ENCODE measurements around the gene EIF3J.

The EIF3J gene

DNA sequence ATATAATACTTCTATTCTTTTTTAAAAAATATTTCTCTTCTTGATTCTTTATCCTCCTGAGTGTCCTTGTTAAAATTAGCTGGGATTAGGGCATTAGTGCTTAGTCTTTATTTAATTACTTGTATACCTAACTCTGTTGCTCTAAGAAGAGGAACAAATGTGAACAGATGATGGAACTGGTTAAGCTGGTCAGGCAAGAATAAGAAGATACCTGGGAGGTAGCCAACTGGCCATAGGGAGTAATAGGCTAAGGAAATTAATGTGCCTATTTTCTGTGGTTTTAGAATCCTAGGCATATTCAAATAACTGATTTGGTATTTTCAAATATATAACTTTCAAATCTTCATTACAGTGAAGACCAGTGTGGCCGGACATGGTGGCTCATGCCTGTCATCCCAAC is 54.4 kb downstream of the EIF3J start:
- no peak for TF ChIP-seq TCF4 (CRISPR knock-in tag; IDR thresholded peaks at IDR 0.05; ENCODE audit: borderline replicate concordance)
- no peak for TF ChIP-seq PPARA (CRISPR knock-in tag; IDR thresholded peaks at IDR 0.05; ENCODE audit: borderline replicate concordance)
- TF ChIP-seq, protein P1, sequence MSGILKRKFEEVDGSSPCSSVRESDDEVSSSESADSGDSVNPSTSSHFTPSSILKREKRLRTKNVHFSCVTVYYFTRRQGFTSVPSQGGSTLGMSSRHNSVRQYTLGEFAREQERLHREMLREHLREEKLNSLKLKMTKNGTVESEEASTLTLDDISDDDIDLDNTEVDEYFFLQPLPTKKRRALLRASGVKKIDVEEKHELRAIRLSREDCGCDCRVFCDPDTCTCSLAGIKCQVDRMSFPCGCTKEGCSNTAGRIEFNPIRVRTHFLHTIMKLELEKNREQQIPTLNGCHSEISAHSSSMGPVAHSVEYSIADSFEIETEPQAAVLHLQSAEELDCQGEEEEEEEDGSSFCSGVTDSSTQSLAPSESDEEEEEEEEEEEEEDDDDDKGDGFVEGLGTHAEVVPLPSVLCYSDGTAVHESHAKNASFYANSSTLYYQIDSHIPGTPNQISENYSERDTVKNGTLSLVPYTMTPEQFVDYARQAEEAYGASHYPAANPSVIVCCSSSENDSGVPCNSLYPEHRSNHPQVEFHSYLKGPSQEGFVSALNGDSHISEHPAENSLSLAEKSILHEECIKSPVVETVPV (CRISPR knock-in tag; IDR thresholded peaks at IDR 0.05): no peak
- TF ChIP-seq, protein P2, sequence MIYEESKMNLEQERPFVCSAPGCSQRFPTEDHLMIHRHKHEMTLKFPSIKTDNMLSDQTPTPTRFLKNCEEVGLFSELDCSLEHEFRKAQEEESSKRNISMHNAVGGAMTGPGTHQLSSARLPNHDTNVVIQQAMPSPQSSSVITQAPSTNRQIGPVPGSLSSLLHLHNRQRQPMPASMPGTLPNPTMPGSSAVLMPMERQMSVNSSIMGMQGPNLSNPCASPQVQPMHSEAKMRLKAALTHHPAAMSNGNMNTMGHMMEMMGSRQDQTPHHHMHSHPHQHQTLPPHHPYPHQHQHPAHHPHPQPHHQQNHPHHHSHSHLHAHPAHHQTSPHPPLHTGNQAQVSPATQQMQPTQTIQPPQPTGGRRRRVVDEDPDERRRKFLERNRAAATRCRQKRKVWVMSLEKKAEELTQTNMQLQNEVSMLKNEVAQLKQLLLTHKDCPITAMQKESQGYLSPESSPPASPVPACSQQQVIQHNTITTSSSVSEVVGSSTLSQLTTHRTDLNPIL (CRISPR knock-in tag; IDR thresholded peaks at IDR 0.05; ENCODE audit: low read depth): no peak
- TF ChIP-seq OSR1 (CRISPR knock-in tag; IDR thresholded peaks at IDR 0.05): no peak
- no peak for TF ChIP-seq ZNF70 (CRISPR knock-in tag; IDR thresholded peaks at IDR 0.05)
- TF ChIP-seq GLIS3 (CRISPR knock-in tag; IDR thresholded peaks at IDR 0.05): no peak
- TF ChIP-seq CSDC2 (CRISPR knock-in tag; IDR thresholded peaks at IDR 0.05): no peak
- TF ChIP-seq ZFP30 (CRISPR knock-in tag; IDR thresholded peaks at IDR 0.05): no peak
- ATAC-seq: no peak

DNA sequence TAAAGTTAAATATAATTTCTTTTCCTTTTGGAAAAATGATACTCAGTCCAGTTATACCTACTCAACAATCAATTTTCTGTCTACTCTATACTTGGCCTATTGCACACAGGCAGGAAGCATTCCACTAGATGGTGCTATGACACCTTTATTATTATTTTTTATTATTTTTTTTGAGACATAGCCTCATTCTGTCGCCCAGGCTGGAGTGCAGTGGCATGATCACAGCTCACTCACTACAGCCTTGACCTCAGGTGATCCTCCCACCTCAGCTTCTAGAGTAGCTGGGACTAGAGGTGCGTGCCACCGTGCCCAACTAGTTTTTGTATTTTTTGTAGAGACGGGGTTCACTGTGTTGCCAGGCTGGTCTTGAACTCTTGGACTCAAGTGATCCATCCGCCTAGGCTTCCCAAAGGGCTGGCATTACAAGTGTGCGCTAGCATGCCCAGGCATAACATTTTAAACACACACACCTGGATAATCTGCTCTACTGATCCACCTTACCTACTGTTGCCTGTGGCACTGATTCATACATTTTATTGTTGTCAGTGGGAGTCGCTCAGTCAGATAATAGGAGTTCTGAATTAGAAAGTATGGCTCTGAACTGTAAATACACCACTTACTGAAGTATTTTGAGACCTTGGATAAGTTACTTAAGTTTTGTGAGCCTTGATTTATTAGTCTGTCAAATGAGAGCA is 56.2 kb downstream of the EIF3J start:
- peak; percentile 78 for ATAC-seq
- TF ChIP-seq TOX (CRISPR knock-in tag; IDR thresholded peaks at IDR 0.05; ENCODE audit: borderline replicate concordance) (no peak), BACH2 (CRISPR knock-in tag; IDR thresholded peaks at IDR 0.05; ENCODE audit: borderline replicate concordance) (no peak), RARB (CRISPR knock-in tag; IDR thresholded peaks at IDR 0.05) (no peak), CSDC2 (CRISPR knock-in tag; IDR thresholded peaks at IDR 0.05) (no peak), ESRRG (CRISPR knock-in tag; IDR thresholded peaks at IDR 0.05) (no peak), ZFP30 (CRISPR knock-in tag; IDR thresholded peaks at IDR 0.05) (no peak), ZNF8 (CRISPR knock-in tag; IDR thresholded peaks at IDR 0.05) (no peak), SNAI2 (CRISPR knock-in tag; IDR thresholded peaks at IDR 0.05) (no peak), TCF4 (CRISPR knock-in tag; IDR thresholded peaks at IDR 0.05; ENCODE audit: borderline replicate concordance) (no peak), ZNF565 (CRISPR knock-in tag; conservative IDR thresholded peaks at IDR 0.05; ENCODE audit: low read depth) (no peak), PPARA (CRISPR knock-in tag; IDR thresholded peaks at IDR 0.05; ENCODE audit: borderline replicate concordance) (no peak), ZFP3 (CRISPR knock-in tag; IDR thresholded peaks at IDR 0.05) (no peak)
- TF ChIP-seq, protein P1 (CRISPR knock-in tag; IDR thresholded peaks at IDR 0.05): no peak
- TF ChIP-seq, protein P3, sequence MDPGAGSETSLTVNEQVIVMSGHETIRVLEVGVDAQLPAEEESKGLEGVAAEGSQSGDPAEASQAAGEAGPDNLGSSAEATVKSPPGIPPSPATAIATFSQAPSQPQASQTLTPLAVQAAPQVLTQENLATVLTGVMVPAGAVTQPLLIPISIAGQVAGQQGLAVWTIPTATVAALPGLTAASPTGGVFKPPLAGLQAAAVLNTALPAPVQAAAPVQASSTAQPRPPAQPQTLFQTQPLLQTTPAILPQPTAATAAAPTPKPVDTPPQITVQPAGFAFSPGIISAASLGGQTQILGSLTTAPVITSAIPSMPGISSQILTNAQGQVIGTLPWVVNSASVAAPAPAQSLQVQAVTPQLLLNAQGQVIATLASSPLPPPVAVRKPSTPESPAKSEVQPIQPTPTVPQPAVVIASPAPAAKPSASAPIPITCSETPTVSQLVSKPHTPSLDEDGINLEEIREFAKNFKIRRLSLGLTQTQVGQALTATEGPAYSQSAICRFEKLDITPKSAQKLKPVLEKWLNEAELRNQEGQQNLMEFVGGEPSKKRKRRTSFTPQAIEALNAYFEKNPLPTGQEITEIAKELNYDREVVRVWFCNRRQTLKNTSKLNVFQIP (CRISPR knock-in tag; IDR thresholded peaks at IDR 0.05; ENCODE audit: borderline replicate concordance, low read depth): no peak

DNA sequence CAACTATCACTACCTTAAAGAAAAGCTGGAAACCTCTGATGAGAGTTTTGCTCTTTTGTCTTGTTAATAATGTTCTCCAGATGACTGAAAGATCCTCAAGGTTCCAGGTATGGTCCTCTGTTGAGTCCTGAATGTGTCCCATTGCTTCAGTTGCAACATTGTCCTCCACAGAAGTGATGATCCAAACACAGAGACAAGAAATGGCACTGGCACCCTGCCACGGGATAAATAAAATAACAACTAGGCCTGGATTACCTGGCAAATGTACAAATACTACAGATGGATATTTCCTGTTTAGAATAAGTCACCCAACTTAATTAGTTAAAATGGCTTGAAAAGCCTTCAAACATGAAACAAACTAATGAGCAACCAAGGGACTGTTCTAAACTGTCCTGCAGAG is 58.3 kb downstream of the EIF3J start:
- no peak for TF ChIP-seq OSR1 (CRISPR knock-in tag; IDR thresholded peaks at IDR 0.05)
- TF ChIP-seq TCF4 (CRISPR knock-in tag; IDR thresholded peaks at IDR 0.05; ENCODE audit: borderline replicate concordance): no peak
- TF ChIP-seq GLIS3 (CRISPR knock-in tag; IDR thresholded peaks at IDR 0.05): no peak
- TF ChIP-seq ZNF565 (CRISPR knock-in tag; conservative IDR thresholded peaks at IDR 0.05; ENCODE audit: low read depth): no peak
- TF ChIP-seq ARNTL (CRISPR knock-in tag; IDR thresholded peaks at IDR 0.05; ENCODE audit: borderline replicate concordance, low read depth): no peak
- TF ChIP-seq, protein P3 (CRISPR knock-in tag; IDR thresholded peaks at IDR 0.05; ENCODE audit: borderline replicate concordance, low read depth): no peak
- no peak for TF ChIP-seq CSDC2 (CRISPR knock-in tag; IDR thresholded peaks at IDR 0.05)
- no peak for TF ChIP-seq ZNF8 (CRISPR knock-in tag; IDR thresholded peaks at IDR 0.05)
- TF ChIP-seq, protein P4, sequence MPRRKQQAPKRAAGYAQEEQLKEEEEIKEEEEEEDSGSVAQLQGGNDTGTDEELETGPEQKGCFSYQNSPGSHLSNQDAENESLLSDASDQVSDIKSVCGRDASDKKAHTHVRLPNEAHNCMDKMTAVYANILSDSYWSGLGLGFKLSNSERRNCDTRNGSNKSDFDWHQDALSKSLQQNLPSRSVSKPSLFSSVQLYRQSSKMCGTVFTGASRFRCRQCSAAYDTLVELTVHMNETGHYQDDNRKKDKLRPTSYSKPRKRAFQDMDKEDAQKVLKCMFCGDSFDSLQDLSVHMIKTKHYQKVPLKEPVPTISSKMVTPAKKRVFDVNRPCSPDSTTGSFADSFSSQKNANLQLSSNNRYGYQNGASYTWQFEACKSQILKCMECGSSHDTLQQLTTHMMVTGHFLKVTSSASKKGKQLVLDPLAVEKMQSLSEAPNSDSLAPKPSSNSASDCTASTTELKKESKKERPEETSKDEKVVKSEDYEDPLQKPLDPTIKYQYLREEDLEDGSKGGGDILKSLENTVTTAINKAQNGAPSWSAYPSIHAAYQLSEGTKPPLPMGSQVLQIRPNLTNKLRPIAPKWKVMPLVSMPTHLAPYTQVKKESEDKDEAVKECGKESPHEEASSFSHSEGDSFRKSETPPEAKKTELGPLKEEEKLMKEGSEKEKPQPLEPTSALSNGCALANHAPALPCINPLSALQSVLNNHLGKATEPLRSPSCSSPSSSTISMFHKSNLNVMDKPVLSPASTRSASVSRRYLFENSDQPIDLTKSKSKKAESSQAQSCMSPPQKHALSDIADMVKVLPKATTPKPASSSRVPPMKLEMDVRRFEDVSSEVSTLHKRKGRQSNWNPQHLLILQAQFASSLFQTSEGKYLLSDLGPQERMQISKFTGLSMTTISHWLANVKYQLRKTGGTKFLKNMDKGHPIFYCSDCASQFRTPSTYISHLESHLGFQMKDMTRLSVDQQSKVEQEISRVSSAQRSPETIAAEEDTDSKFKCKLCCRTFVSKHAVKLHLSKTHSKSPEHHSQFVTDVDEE (CRISPR knock-in tag; IDR thresholded peaks at IDR 0.05): no peak
- TF ChIP-seq, protein P5, sequence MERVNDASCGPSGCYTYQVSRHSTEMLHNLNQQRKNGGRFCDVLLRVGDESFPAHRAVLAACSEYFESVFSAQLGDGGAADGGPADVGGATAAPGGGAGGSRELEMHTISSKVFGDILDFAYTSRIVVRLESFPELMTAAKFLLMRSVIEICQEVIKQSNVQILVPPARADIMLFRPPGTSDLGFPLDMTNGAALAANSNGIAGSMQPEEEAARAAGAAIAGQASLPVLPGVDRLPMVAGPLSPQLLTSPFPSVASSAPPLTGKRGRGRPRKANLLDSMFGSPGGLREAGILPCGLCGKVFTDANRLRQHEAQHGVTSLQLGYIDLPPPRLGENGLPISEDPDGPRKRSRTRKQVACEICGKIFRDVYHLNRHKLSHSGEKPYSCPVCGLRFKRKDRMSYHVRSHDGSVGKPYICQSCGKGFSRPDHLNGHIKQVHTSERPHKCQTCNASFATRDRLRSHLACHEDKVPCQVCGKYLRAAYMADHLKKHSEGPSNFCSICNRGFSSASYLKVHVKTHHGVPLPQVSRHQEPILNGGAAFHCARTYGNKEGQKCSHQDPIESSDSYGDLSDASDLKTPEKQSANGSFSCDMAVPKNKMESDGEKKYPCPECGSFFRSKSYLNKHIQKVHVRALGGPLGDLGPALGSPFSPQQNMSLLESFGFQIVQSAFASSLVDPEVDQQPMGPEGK (CRISPR knock-in tag; IDR thresholded peaks at IDR 0.05; ENCODE audit: borderline replicate concordance): no peak
- no peak for TF ChIP-seq TOX (CRISPR knock-in tag; IDR thresholded peaks at IDR 0.05; ENCODE audit: borderline replicate concordance)
- TF ChIP-seq PPARA (CRISPR knock-in tag; IDR thresholded peaks at IDR 0.05; ENCODE audit: borderline replicate concordance): no peak
- TF ChIP-seq SNAI2 (CRISPR knock-in tag; IDR thresholded peaks at IDR 0.05): no peak
- TF ChIP-seq ZC3H10 (CRISPR knock-in tag; IDR thresholded peaks at IDR 0.05): no peak
- no peak for TF ChIP-seq BACH2 (CRISPR knock-in tag; IDR thresholded peaks at IDR 0.05; ENCODE audit: borderline replicate concordance)
- no peak for TF ChIP-seq ISL1 (CRISPR knock-in tag; IDR thresholded peaks at IDR 0.05)
- no peak for ATAC-seq
